Glutamatergic neuron (in vitro differentiated cells): ENCODE data around the gene AGBL4. TPM values are rescaled to one million over a fixed set of nuclear protein-coding genes. Genes with fewer than 3 reads are reported as not detected.

Source experiments
- DNase-seq: peaks from one replicate; pipeline ENCODE4 v3.0.0; 2022
- H3K27ac Mint-ChIP-seq: one replicate; pipeline ENCODE4 v1.8.0; 2020; ENCODE audit warnings: mild to moderate bottlenecking, mixed read lengths, inconsistent platforms; ENCODE audit not compliant: unreplicated experiment
- H3K27me3 Mint-ChIP-seq: one replicate; pipeline ENCODE4 v1.8.0; 2020; ENCODE audit warnings: mild to moderate bottlenecking, moderate library complexity, mixed read lengths, inconsistent platforms; ENCODE audit not compliant: unreplicated experiment
- H3K36me3 Mint-ChIP-seq: one replicate; pipeline ENCODE4 v1.8.0; 2020; ENCODE audit warnings: mild to moderate bottlenecking, mixed read lengths, inconsistent platforms; ENCODE audit not compliant: unreplicated experiment
- H3K4me1 Mint-ChIP-seq: one replicate; pipeline ENCODE4 v1.8.0; 2020; ENCODE audit warnings: mild to moderate bottlenecking, low read depth, mixed read lengths, inconsistent platforms; ENCODE audit not compliant: unreplicated experiment
- H3K4me3 Mint-ChIP-seq: one replicate; pipeline ENCODE4 v1.8.0; 2020; ENCODE audit warnings: mild to moderate bottlenecking, mixed read lengths, inconsistent platforms; ENCODE audit not compliant: unreplicated experiment
- H3K9me3 Mint-ChIP-seq: one replicate; pipeline ENCODE4 v1.8.0; 2020; ENCODE audit warnings: mild to moderate bottlenecking, moderate library complexity, mixed read lengths, inconsistent platforms; ENCODE audit not compliant: unreplicated experiment
- CTCF ChIP-seq: fragments of 200-600 bp; sonication (generic); IDR thresholded peaks from one replicate; pipeline ENCODE4 v1.5.0; 2021; ENCODE audit not compliant: partially characterized antibody, unreplicated experiment
- total RNA-seq: library from RNA; stranded (reverse); fragmentation: NEBNext Ultra II Directional; extraction: Animal tissue kit (Norgen Biotek cat#: 25700); gene quantifications from one replicate; pipeline ENCODE4 v1.2.1, GENCODE V29; 2021; ENCODE audit not compliant: unreplicated experiment

Gene AGBL4
- total RNA-seq, 1 donor from 2014 or later, result 3.5 TPM

- peaks cover 1% of the 10 kb centered on the region for H3K9me3 Mint-ChIP-seq
- DNase-seq, result no peak
Measured at GRCh38 chr1:49651136-49651535, 372.6 kb downstream of the AGBL4 start.

GRCh38 chr1:49630156-49630555, 393.6 kb downstream of the AGBL4 start:
- H3K4me3 Mint-ChIP-seq, result no peak overlapping the region
- no peak for TF ChIP-seq CTCF
- H3K36me3 Mint-ChIP-seq, result no peaks in the 10 kb centered on the region
- H3K27me3 Mint-ChIP-seq, result no peaks in the 10 kb centered on the region
- no peaks in the 10 kb centered on the region for H3K4me1 Mint-ChIP-seq
- no peak overlapping the region for H3K27ac Mint-ChIP-seq
- DNase-seq, result no peak
- no peaks in the 10 kb centered on the region for H3K9me3 Mint-ChIP-seq

More at GRCh38 chr1:49651136-49651535, 372.6 kb downstream of the AGBL4 start:
- no peaks in the 10 kb centered on the region for H3K4me1 Mint-ChIP-seq
- no peaks in the 10 kb centered on the region for H3K27me3 Mint-ChIP-seq
- H3K36me3 Mint-ChIP-seq, result peaks cover 4% of the 10 kb centered on the region
- TF ChIP-seq CTCF, result no peak
- no peak overlapping the region for H3K27ac Mint-ChIP-seq
- H3K4me3 Mint-ChIP-seq, result no peak overlapping the region

- H3K4me1 Mint-ChIP-seq, result no peaks in the 10 kb centered on the region
- no peak overlapping the region for H3K4me3 Mint-ChIP-seq
- H3K9me3 Mint-ChIP-seq, result no peaks in the 10 kb centered on the region
- no peak for TF ChIP-seq CTCF
- H3K36me3 Mint-ChIP-seq, result no peaks in the 10 kb centered on the region
- no peak overlapping the region for H3K27ac Mint-ChIP-seq
- H3K27me3 Mint-ChIP-seq, result no peaks in the 10 kb centered on the region
- no peak for DNase-seq
Measured at GRCh38 chr1:49627781-49628180, 396.0 kb downstream of the AGBL4 start.

- Mint-ChIP-seq H3K9me3 (no peaks in the 10 kb centered on the region), H3K27me3 (no peaks in the 10 kb centered on the region)
Measured at GRCh38 chr1:49626472-49626871, 397.3 kb downstream of the AGBL4 start.

GRCh38 chr1:49622877-49623276, 400.9 kb downstream of the AGBL4 start:
- H3K9me3 Mint-ChIP-seq, result no peaks in the 10 kb centered on the region
- no peak for TF ChIP-seq CTCF
- H3K36me3 Mint-ChIP-seq, result no peaks in the 10 kb centered on the region
- peaks cover 1% of the 10 kb centered on the region for H3K27me3 Mint-ChIP-seq
- no peak overlapping the region for H3K27ac Mint-ChIP-seq
- no peak overlapping the region for H3K4me3 Mint-ChIP-seq
- DNase-seq, result no peak
- H3K4me1 Mint-ChIP-seq, result no peaks in the 10 kb centered on the region

More at GRCh38 chr1:49626472-49626871, 397.3 kb downstream of the AGBL4 start:
- Mint-ChIP-seq H3K4me3 (no peak overlapping the region), H3K27ac (no peak overlapping the region), H3K36me3 (no peaks in the 10 kb centered on the region), H3K4me1 (no peaks in the 10 kb centered on the region)
- DNase-seq, result no peak
- no peak for TF ChIP-seq CTCF
